ENCODE results near the gene TRIP4.

- no peak for TF ChIP-seq CTCF (conservative IDR thresholded peaks at IDR 0.05 in 1 of 2, IDR thresholded peaks at IDR 0.05 in 1 of 2; ENCODE audit: low read depth in 1 of 2, low read length in 2 of 2)
- no peak for TF ChIP-seq EZH2 (IDR thresholded peaks at IDR 0.05; ENCODE audit: low read length, missing control alignments)
These were observed 115.6 kb downstream of the TRIP4 start for GRCh38 chr15:64503197-64503596.

All from fibroblast of lung (primary cell).